Spleen (tissue), 7 donors: ENCODE measurements around the gene CBL.

ENCODE experiments used
- POLR2A ChIP-seq, 3 donors: fragments of 450-650 bp; IDR thresholded peaks; one replicate each; pipeline ENCODE4 v1.5.1; 2017; ENCODE audit warnings: antibody characterized with exemption in 3 of 3, mild to moderate bottlenecking in 1 of 3
- POLR2AphosphoS5 ChIP-seq, 3 donors: sonication (generic); formaldehyde crosslinking; IDR thresholded peaks; one replicate each; pipeline ENCODE4 v1.5.1; 2017; ENCODE audit warnings: antibody characterized with exemption in 3 of 3
- TF ChIP-seq, protein P1 (sequence below), 11 experiments: fragments of 200-600 bp in 7 of 11; fragments of 450-650 bp in 4 of 11; sonication (generic) in 4 of 11; IDR thresholded peaks in 8 of 11; conservative IDR thresholded peaks in 3 of 11; 1 replicate in 7 of 11; 2 replicates in 4 of 11; pipeline versions ENCODE4 v1.4.0 to v1.8.0; 2016 to 2021; ENCODE audit warnings: antibody characterized with exemption in 11 of 11, inconsistent platforms in 4 of 11, mild to moderate bottlenecking in 1 of 11
- donor health status: DM: no; HTN: no; CAD: no; lungs with moderate emphysema.
- donor health status: DM: no; HTN: no; CAD: no.
- donor health status: DM: no; HTN: no; CAD: no.

GRCh38 chr11:119206511-119207414, 624 bp downstream of the CBL start:
- TF ChIP-seq POLR2A (IDR thresholded peaks at IDR 0.05) (no peak), POLR2AphosphoS5 (IDR thresholded peaks at IDR 0.05) (no peak)
- TF ChIP-seq, protein P1, sequence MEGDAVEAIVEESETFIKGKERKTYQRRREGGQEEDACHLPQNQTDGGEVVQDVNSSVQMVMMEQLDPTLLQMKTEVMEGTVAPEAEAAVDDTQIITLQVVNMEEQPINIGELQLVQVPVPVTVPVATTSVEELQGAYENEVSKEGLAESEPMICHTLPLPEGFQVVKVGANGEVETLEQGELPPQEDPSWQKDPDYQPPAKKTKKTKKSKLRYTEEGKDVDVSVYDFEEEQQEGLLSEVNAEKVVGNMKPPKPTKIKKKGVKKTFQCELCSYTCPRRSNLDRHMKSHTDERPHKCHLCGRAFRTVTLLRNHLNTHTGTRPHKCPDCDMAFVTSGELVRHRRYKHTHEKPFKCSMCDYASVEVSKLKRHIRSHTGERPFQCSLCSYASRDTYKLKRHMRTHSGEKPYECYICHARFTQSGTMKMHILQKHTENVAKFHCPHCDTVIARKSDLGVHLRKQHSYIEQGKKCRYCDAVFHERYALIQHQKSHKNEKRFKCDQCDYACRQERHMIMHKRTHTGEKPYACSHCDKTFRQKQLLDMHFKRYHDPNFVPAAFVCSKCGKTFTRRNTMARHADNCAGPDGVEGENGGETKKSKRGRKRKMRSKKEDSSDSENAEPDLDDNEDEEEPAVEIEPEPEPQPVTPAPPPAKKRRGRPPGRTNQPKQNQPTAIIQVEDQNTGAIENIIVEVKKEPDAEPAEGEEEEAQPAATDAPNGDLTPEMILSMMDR (IDR thresholded peaks at IDR 0.05 in 8 of 11, conservative IDR thresholded peaks at IDR 0.05 in 3 of 11) = no peak
